CD4-positive, alpha-beta T cell (primary cell): ENCODE results near the gene SEPTIN1. TPM values are rescaled to one million over a fixed set of nuclear protein-coding genes. Genes with fewer than 3 reads are reported as not detected.

ENCODE experiments used
- ATAC-seq: fragments of 200-7000 bp; cut with Tn5 transposase; one replicate; pipeline ENCODE4 v1.10.0; 2022; ENCODE audit warnings: mild to moderate bottlenecking; ENCODE audit not compliant: poor library complexity
- CTCF ChIA-PET: fragments of 350-600 bp; sonication (Branson Sonifier 250); formaldehyde crosslinking; loops from one replicate; lab custom pipeline; 2021; ENCODE audit warnings: antibody characterized with exemption, inconsistent platforms; lab: Charles Lee
- POLR2A ChIA-PET: fragments of 350-600 bp; sonication (Branson Sonifier 250); formaldehyde crosslinking; loops from one replicate; lab custom pipeline; 2021; ENCODE audit warnings: antibody characterized with exemption, inconsistent platforms; lab: Charles Lee
- DNase-seq, 14 experiments: peaks; one replicate each; pipeline ENCODE4 v3.0.0-alpha.2; 2013 to 2020; ENCODE audit warnings: mixed read lengths in 2 of 14
- H3K27ac ChIP-seq, 2 donors: one replicate each; pipeline versions ENCODE4 v1.5.1 to v1.7.0; 2013; ENCODE audit warnings: low read length in 2 of 2, low read depth in 1 of 2, mild to moderate bottlenecking in 1 of 2
- H3K27me3 ChIP-seq, 2 experiments: 1 replicate in 1 of 2; 2 replicates in 1 of 2; pipeline versions ENCODE4 v1.6.1 to v1.7.0; 2013; ENCODE audit warnings: low read length in 2 of 2, control low read depth in 1 of 2, mild to moderate bottlenecking in 1 of 2, moderate library complexity in 1 of 2; ENCODE audit not compliant: insufficient read depth in 2 of 2, control insufficient read depth in 1 of 2
- H3K36me3 ChIP-seq: one replicate; pipeline ENCODE4 v1.6.1; 2013; ENCODE audit warnings: low read length, control low read depth; ENCODE audit not compliant: insufficient read depth
- H3K4me1 ChIP-seq: one replicate; pipeline ENCODE4 v1.6.1; 2013; ENCODE audit warnings: low read length, control low read depth; ENCODE audit not compliant: insufficient read depth
- H3K4me3 ChIP-seq: one replicate; pipeline ENCODE4 v1.5.1; 2013; ENCODE audit warnings: mild to moderate bottlenecking, low read length, moderate library complexity
- H3K9me3 ChIP-seq, 2 experiments: 1 replicate in 1 of 2; 2 replicates in 1 of 2; pipeline versions ENCODE4 v1.6.1 to v1.7.0; 2013; ENCODE audit warnings: low read length in 2 of 2, mild to moderate bottlenecking in 2 of 2, control low read depth in 1 of 2, moderate library complexity in 1 of 2; ENCODE audit not compliant: control insufficient read depth in 1 of 2, insufficient read depth in 1 of 2
- H3K27ac Mint-ChIP-seq: one replicate; pipeline ENCODE4 v1.8.0; 2020; ENCODE audit warnings: mixed read lengths
- H3K27me3 Mint-ChIP-seq: one replicate; pipeline ENCODE4 v1.8.0; 2021; ENCODE audit warnings: mixed read lengths
- H3K36me3 Mint-ChIP-seq: one replicate; pipeline ENCODE4 v1.8.0; 2021; ENCODE audit warnings: low read depth, mixed read lengths
- H3K4me1 Mint-ChIP-seq: one replicate; pipeline ENCODE4 v1.8.0; 2021; ENCODE audit warnings: low read depth, mixed read lengths
- H3K4me3 Mint-ChIP-seq: one replicate; pipeline ENCODE4 v1.8.0; 2020; ENCODE audit warnings: mild to moderate bottlenecking, mixed read lengths
- H3K9me3 Mint-ChIP-seq: one replicate; pipeline ENCODE4 v1.8.0; 2020; ENCODE audit warnings: mixed read lengths
- intact Hi-C, 2 experiments: fragments of 100-400 bp; cut with DNase I in 1 of 2; cut with micrococcal nuclease in 1 of 2; formaldehyde crosslinking; loops; one replicate each; pipeline versions ENCODE4 v1.15.1 to v1.9.0; 2023 to 2025; cut with DNase I, micrococcal nuclease
- total RNA-seq, 174 experiments: library from RNA in 2 of 174; stranded (reverse) in 2 of 174; gene quantifications; one replicate each; pipeline ENCODE4 v1.2.3 and lab custom pipeline; 2021 to 2026
- TF ChIP-seq, protein P1 (sequence below): fragments of 200-600 bp; IDR thresholded peaks from one replicate; pipeline ENCODE4 v1.8.0; 2022; ENCODE audit warnings: antibody characterized with exemption, mild to moderate bottlenecking

The SEPTIN1 gene
- total RNA-seq, 2 experiments from 2014 or later: 161 to 163 TPM

DNA sequence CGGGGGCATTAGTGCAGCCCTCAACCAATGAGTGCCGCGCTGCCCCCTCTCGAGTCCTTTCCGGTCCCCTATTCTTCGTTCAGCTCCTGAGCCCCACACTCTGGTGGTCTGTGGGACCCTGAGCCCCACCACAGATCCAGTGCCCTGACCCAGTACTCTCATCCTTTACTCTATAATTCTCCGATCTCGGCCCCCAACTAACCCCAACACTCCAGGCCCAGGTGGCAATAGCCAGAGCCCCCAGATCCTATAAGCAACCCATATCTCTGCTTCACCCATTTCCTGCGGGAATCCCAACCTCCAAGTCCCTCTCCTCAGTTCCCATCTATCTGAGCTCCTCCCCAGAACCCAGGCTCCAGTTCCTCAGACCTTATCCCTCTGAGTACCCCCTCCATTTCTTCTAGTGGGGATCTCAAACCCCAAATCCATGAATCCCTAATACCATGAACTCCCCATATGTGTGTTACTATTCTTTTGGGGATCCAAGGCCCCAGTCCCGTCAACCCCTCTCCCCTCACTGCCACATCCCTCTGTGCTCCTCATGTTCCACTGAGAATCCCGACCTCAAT, 11.0 kb downstream of the SEPTIN1 start:
- Mint-ChIP-seq H3K36me3 (peaks cover 12% of the 10 kb centered on the region), H3K4me1 (peaks cover 48% of the 10 kb centered on the region), H3K4me3 (peak overlapping the region; percentile 85), H3K27me3 (no peaks in the 10 kb centered on the region), H3K27ac (peak overlapping the region; percentile 81), H3K9me3 (no peaks in the 10 kb centered on the region)
- intact Hi-C loops: loop anchor here (2.0 to 10.0 kb wide), 5 partner anchors 17 to 553 kb away; partner anchors contain the start of genes CD2BP2 (in 1 of the 2), FBRS (in 1 of the 2), FBXL19 (in 1 of the 2) and ZNF771 (in 1 of the 2)
- CTCF ChIA-PET: interaction anchor here (0.9 to 2.7 kb wide), 6 partner anchors 9 to 58 kb away, joined by 3 to 19 read pairs (median 6); partner anchors contain the start of genes DCTPP1, SEPTIN1 and ZNF771
- H3K36me3 ChIP-seq: peaks cover 13% of the 10 kb centered on the region
- no peaks in the 10 kb centered on the region for H3K27me3 ChIP-seq
- TF ChIP-seq, protein P1, sequence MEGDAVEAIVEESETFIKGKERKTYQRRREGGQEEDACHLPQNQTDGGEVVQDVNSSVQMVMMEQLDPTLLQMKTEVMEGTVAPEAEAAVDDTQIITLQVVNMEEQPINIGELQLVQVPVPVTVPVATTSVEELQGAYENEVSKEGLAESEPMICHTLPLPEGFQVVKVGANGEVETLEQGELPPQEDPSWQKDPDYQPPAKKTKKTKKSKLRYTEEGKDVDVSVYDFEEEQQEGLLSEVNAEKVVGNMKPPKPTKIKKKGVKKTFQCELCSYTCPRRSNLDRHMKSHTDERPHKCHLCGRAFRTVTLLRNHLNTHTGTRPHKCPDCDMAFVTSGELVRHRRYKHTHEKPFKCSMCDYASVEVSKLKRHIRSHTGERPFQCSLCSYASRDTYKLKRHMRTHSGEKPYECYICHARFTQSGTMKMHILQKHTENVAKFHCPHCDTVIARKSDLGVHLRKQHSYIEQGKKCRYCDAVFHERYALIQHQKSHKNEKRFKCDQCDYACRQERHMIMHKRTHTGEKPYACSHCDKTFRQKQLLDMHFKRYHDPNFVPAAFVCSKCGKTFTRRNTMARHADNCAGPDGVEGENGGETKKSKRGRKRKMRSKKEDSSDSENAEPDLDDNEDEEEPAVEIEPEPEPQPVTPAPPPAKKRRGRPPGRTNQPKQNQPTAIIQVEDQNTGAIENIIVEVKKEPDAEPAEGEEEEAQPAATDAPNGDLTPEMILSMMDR: no peak
- H3K4me1 ChIP-seq: peaks cover 54% of the 10 kb centered on the region
- DNase-seq: no peak
- H3K4me3 ChIP-seq: peak overlapping the region; percentile 55
- POLR2A ChIA-PET: interaction anchor here (0.7 to 6.0 kb wide), 26 partner anchors 9 to 563 kb away, joined by 3 to 153 read pairs (median 6); partner anchors contain the start of genes ALDOA, CD2BP2, CORO1A and DCTPP1
- H3K9me3 ChIP-seq: no peaks in the 10 kb centered on the region
- ATAC-seq: no peak
- H3K27ac ChIP-seq: peak overlapping the region; percentile 59 to 78

DNA sequence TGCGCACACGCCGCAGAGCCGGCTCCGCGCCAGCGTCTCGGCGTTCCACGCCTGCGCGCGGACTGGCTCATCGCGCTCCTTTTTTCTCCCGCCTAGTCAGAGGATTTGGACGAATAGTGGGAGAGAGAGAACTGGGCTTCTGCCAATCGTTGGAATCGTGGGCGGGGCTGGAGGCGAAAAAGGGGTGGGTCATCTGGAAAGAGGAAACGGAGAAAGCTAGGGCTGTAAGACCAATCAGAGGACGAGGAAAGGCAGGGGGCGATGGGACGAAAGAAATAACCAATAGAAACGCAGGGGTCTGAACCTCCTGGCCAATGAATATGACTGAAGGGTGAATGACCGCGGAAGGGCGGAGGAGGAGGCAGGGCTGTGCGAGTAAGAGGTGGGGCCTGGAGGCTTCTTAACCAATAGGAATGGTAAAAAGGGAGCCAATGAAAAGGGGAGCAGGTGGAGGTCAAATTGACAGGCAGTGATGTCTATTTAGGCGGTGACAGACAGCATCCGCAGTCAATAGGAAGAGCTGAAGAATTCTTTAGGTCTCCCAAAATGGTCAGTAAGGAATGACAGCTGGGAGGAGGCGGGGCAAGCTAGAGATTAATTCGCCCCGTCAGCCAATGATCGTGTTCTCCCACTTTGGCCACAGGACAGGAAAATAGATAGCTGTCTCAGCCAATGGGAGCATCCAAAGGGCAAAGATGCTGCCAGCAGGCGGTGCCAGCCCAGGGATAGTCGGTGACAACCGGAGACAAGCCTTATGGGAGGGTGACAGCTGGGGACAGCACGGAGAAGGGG, 11.7 kb downstream of the SEPTIN1 start, which contains the start of gene TBC1D10B:
TBC1D10B (minus strand) TSS at position 39 of the 792 bp plus-strand sequence. CDS start 311 bp downstream, outside the sequence.
- Histone ChIP-seq H3K27me3 (no peaks in the 10 kb centered on the region), H3K36me3 (peaks cover 10% of the 10 kb centered on the region), H3K27ac (peak within 1 kb of the TSS; percentile 59 to 78), H3K9me3 (no peaks in the 10 kb centered on the region), H3K4me3 (peak within 1 kb of the TSS; percentile 77), H3K4me1 (peaks cover 49% of the 10 kb centered on the region)
- TF ChIP-seq, protein P1: peak; percentile 27
- Mint-ChIP-seq H3K4me3 (peak within 1 kb of the TSS; percentile 93), H3K27ac (peak within 1 kb of the TSS; percentile 82), H3K27me3 (no peaks in the 10 kb centered on the region), H3K36me3 (peaks cover 16% of the 10 kb centered on the region), H3K4me1 (peaks cover 51% of the 10 kb centered on the region), H3K9me3 (no peaks in the 10 kb centered on the region)
- ChIA-PET POLR2A (interaction anchor here (0.7 to 6.0 kb wide), 30 partner anchors 10 to 563 kb away, joined by 3 to 153 read pairs (median 6); partner anchors contain the start of genes ALDOA, CD2BP2, CORO1A and DCTPP1), CTCF (interaction anchor here (0.8 to 2.7 kb wide), 10 partner anchors 9 to 304 kb away, joined by 3 to 19 read pairs (median 6); partner anchors contain the start of genes CD2BP2, DCTPP1, SEPTIN1 and ZNF48)
- ATAC-seq (peak; percentile 84), DNase-seq (peak; percentile 97 to 100 (median 99))
- intact Hi-C loops: loop anchor here (1.0 to 10.0 kb wide), 7 partner anchors 8 to 554 kb away; partner anchors contain the start of genes CD2BP2 (in 2 of the 2), FBRS (in 1 of the 2), FBXL19 (in 1 of the 2) and ZNF771 (in 1 of the 2)
